ENCODE data around the gene SUSD2.
A peak's percentile ranks its signal among the peaks of the same experiment; 100 is the strongest.

SUSD2 gene

GRCh38 chr22:24153959-24154358 lies 27.3 kb upstream of the SUSD2 start:
- Histone ChIP-seq H3K4me1 (ENCODE audit: insufficient read depth, low read length, severe bottlenecking) (peaks cover 40% of the 10 kb centered on the region), H4K20me1 (ENCODE audit: insufficient read depth, low read length) (no peaks in the 10 kb centered on the region), H3K4me2 (ENCODE audit: low read length) (no peak overlapping the region), H3F3A (ENCODE audit: insufficient read depth, low read length) (no peaks in the 10 kb centered on the region), H3K4me3 (ENCODE audit: low read depth, low read length, poor library complexity, severe bottlenecking) (no peak overlapping the region), H3K79me2 (ENCODE audit: insufficient read depth, low read length) (no peaks in the 10 kb centered on the region), H3K27ac (ENCODE audit: low read depth, low read length, poor library complexity, severe bottlenecking) (peak overlapping the region; percentile 62), H3K9me3 (ENCODE audit: low read length) (no peaks in the 10 kb centered on the region), H3K36me3 (ENCODE audit: insufficient read depth, low read length) (no peaks in the 10 kb centered on the region), H3K9me2 (ENCODE audit: low read depth, low read length) (no peaks in the 10 kb centered on the region), H2AFZ (ENCODE audit: low read length) (no peak overlapping the region), H3K9ac (ENCODE audit: low read length) (no peak overlapping the region), H3K27me3 (ENCODE audit: insufficient read depth, low read length) (no peaks in the 10 kb centered on the region)
- TF ChIP-seq CTCF (IDR thresholded peaks at IDR 0.05; ENCODE audit: low read length) (no peak), EZH2 (IDR thresholded peaks at IDR 0.05; ENCODE audit: borderline replicate concordance, low read length) (no peak)

GRCh38 chr22:24154826-24155225 lies 26.5 kb upstream of the SUSD2 start:
- Histone ChIP-seq H3K4me2 (ENCODE audit: low read length) (no peak overlapping the region), H3K9ac (ENCODE audit: low read length) (no peak overlapping the region)

GRCh38 chr22:24155627-24156140 lies 25.6 kb upstream of the SUSD2 start:
- no peaks in the 10 kb centered on the region for H3K36me3 ChIP-seq (ENCODE audit: insufficient read depth, low read length)
- no peak overlapping the region for H2AFZ ChIP-seq (ENCODE audit: low read length)
- no peaks in the 10 kb centered on the region for H3K9me2 ChIP-seq (ENCODE audit: low read depth, low read length)
- H4K20me1 ChIP-seq (ENCODE audit: insufficient read depth, low read length): no peaks in the 10 kb centered on the region
- no peaks in the 10 kb centered on the region for H3K9me3 ChIP-seq (ENCODE audit: low read length)
- TF ChIP-seq CTCF (IDR thresholded peaks at IDR 0.05; ENCODE audit: low read length) (peak; percentile 92), EZH2 (IDR thresholded peaks at IDR 0.05; ENCODE audit: borderline replicate concordance, low read length) (no peak)
- H3K4me2 ChIP-seq (ENCODE audit: low read length): peak overlapping the region; percentile 95
- peak overlapping the region; percentile 91 for H3K27ac ChIP-seq (ENCODE audit: low read depth, low read length, poor library complexity, severe bottlenecking)
- H3K4me3 ChIP-seq (ENCODE audit: low read depth, low read length, poor library complexity, severe bottlenecking): peak overlapping the region; percentile 82
- H3K9ac ChIP-seq (ENCODE audit: low read length): peak overlapping the region; percentile 80
- H3K27me3 ChIP-seq (ENCODE audit: insufficient read depth, low read length): no peaks in the 10 kb centered on the region
- H3F3A ChIP-seq (ENCODE audit: insufficient read depth, low read length): no peaks in the 10 kb centered on the region
- peaks cover 40% of the 10 kb centered on the region for H3K4me1 ChIP-seq (ENCODE audit: insufficient read depth, low read length, severe bottlenecking)
- no peaks in the 10 kb centered on the region for H3K79me2 ChIP-seq (ENCODE audit: insufficient read depth, low read length)

More at GRCh38 chr22:24154826-24155225, 26.5 kb upstream of the SUSD2 start:
- no peaks in the 10 kb centered on the region for H3K9me2 ChIP-seq (ENCODE audit: low read depth, low read length)
- no peaks in the 10 kb centered on the region for H4K20me1 ChIP-seq (ENCODE audit: insufficient read depth, low read length)
- peaks cover 40% of the 10 kb centered on the region for H3K4me1 ChIP-seq (ENCODE audit: insufficient read depth, low read length, severe bottlenecking)
- H3K79me2 ChIP-seq (ENCODE audit: insufficient read depth, low read length): no peaks in the 10 kb centered on the region
- H2AFZ ChIP-seq (ENCODE audit: low read length): no peak overlapping the region
- no peak overlapping the region for H3K4me3 ChIP-seq (ENCODE audit: low read depth, low read length, poor library complexity, severe bottlenecking)
- no peaks in the 10 kb centered on the region for H3K9me3 ChIP-seq (ENCODE audit: low read length)
- no peak for TF ChIP-seq CTCF (IDR thresholded peaks at IDR 0.05; ENCODE audit: low read length)
- TF ChIP-seq EZH2 (IDR thresholded peaks at IDR 0.05; ENCODE audit: borderline replicate concordance, low read length): no peak
- no peaks in the 10 kb centered on the region for H3F3A ChIP-seq (ENCODE audit: insufficient read depth, low read length)
- no peak overlapping the region for H3K27ac ChIP-seq (ENCODE audit: low read depth, low read length, poor library complexity, severe bottlenecking)
- no peaks in the 10 kb centered on the region for H3K27me3 ChIP-seq (ENCODE audit: insufficient read depth, low read length)
- H3K36me3 ChIP-seq (ENCODE audit: insufficient read depth, low read length): no peaks in the 10 kb centered on the region
